GM21576 (cell line): ENCODE results near the gene PIEZO2.

Source experiments
- ATAC-seq: cut with Tn5 transposase; IDR thresholded peaks from one replicate; pipeline ENCODE4 v1.9.1; 2021; ENCODE audit warnings: mild to moderate bottlenecking, moderate library complexity; ENCODE audit not compliant: unreplicated experiment

Gene PIEZO2

DNA sequence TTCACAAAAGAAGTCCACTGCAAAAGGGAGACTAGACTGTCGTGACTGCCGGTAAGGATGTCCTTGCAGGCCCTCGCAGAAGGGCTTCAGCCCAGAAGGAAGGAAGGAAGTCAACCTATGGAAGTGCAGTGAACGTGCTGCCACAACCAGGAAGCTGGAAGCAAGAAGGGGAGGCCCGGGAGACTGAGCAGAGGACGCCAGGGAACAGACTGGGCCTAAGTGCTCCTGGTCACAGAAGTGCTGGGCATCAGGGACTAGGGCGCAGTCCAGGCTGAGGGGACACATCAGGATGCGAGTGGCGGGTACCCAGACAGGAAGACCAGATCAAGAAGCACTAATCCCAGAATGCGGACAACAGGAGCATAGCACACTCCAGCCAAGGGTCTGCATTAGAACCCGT is 78.8 kb downstream of the PIEZO2 start:
- no peak for ATAC-seq

DNA sequence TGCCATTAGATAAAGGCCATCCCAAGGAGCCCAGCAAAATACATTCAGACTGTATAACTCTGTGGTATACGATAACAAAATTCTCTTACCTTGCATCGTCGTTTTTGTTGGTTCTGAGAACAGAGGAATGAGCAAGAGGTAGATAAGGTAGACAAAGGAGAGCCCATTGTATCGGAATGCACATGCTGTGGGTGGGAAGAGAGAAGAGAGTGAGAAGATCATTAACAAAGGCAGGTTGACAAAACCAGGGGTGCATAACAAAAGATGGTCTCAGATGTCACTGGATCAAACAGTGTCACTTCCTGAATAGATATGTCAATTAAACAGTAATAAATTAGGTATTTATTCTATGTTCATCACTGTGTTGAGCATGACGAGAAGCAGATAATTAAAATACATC is 83.3 kb downstream of the PIEZO2 start:
- ATAC-seq, result no peak

DNA sequence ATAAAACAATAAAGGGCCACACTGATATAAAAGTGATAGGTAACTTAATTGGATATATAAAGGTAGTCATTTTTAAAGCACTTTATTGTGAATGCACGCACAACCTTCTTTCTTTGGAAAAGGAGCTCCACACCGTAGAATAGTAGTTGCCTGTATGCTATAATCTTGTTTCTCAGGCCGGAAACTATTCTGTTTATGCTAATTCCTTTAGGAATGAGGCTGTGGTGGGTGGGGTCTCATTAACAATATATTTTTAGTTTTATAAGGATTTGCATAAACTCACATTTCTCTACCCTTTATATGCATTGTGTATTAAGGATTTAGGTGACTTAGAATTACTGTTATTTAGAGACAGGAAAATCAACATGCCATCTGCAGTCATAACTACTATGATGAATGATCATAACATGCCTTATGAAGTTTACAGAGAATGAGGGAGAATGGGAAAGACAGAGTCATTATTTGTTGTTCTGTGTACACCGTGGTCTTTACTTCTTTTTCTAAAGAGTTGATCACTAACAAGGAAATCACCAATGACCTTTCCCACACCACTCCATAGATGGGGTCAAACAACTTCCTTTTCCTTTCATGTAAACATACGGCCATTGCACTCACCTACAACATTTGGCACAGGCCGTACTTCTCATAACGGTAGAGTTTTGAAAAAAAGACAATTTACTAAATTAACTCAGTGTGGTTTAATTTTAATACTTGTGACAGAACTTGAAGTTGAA is 84.5 kb downstream of the PIEZO2 start:
- ATAC-seq, result no peak

DNA sequence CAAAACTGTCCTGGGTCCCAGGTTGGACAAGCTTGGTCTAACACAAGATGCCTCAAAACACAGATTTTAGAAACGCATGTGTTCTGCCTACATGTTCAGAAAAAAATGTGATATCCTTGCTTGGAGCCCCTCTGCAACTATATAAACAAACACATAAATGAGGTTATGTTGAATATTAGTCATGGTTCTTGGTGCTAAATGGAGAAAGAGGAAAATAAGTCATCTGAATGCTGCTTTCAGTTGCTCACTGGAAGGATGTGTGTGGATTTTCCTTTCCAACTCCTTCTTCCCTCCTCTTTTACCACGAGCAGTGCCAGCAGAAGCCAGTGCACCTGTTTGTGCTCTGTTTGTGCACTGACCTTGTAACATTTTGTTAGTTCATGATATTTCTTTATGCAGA is 85.3 kb downstream of the PIEZO2 start:
- no peak for ATAC-seq

DNA sequence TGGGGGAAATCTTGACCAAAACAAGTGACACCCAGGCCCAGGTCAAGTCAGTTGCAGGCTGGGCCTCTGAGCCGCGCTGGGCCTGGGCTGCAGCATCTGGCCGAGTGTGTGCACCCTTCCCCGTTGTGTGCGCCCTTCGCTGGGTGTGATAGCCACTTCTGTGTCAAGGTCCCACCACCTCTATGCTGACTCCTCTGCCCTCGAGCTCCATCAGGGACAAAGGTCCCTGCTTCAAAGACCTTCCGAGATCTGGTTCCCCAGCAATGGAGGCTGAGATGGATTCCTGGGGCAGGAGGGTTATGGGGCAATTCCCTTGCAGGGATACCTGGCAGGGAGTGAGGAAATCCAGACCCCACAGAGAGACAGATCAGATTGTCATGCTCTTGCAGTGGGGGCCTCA is 93.6 kb downstream of the PIEZO2 start:
- no peak for ATAC-seq

DNA sequence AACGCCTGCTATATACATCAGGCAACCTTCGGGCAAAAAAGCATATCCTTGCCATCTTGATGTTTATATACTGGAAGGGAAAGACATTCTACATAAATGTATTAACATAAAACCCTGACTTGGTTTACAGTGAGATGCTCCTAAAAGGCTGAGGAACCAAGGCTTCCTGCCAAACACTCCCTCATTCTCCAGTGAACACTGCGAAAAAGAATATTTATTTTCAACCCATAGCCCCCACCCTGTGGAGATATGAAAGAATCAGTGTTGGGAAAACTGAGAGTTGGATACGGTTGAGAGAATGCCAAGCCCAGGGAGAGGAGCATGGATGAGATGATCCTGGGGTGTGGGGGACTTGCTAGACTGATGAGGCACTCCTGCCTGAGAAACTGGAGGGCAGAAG is 94.9 kb downstream of the PIEZO2 start:
- ATAC-seq, result no peak

DNA sequence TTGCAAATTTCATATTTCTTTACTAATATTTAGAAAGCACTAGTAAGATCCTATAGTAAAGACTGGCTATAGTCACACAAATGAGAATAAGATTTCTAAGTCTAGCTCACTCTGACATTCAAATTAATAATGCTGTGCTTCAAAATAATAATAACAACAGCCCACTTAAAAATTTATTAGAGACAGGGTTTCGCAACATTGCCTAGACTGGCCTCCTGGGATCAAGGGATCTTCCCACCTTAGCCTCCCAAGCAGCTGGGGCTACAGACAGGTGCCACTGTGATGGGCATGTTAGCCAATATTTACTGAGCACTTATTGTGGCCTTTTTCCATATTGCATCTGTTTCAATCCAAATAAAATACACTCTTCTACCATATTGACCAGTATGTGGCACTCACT is 96.1 kb downstream of the PIEZO2 start:
- no peak for ATAC-seq

DNA sequence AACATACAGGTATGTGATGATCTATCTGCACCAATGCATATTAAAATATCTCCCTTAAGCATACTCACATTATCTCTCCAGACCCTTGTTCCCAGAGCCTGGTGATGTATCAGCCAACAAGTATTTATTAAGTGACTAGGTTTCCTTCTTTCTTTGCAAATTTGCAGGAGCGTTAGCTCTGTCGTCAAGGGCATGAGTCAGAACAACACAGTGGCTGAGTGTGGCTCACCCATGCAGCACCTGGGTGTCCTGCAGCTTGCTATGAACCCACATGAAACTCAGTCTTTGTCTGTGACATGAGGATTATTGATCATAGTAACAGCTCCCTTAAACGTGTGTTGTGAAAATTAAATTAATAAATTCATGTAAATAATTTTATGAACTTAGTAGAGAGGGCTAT is 96.6 kb downstream of the PIEZO2 start:
- ATAC-seq, result no peak

DNA sequence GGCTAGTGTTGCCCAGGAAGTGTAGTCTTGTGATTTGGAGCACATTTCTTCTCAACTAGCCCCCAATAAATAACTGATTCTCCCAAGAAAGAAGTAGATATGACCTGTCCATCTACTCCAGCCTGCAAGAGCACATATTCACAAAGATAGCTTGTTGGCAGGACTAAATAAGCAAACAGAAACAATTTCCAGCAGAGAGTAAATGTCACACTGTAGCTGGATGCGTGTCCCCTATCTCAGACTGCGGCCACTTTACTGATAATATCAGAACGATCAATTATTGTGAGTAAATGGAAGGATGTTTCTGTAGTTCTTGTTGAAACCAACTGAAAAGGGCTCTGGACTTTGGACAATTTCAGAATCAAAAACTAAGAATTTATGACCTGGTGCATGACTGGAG is 97.9 kb downstream of the PIEZO2 start:
- no peak for ATAC-seq

DNA sequence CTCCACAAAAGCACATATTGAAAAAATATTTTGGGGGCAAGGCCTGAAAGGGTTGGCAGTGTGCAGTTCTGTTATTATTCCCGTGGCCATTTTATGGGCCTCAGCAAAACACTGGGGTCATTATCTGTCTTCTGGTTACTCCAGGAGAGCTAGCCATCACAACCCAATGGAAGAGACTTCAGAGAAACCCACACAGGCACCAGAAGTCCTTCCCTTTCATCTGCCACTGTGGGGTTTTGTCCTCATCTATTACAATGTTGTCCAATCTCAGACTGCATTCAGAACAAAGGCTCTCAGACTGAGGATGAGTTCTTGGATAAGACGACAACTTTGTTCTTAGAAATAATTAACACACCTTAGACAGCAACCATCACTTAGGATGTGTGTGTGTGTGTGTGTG is 98.4 kb downstream of the PIEZO2 start:
- no peak for ATAC-seq

DNA sequence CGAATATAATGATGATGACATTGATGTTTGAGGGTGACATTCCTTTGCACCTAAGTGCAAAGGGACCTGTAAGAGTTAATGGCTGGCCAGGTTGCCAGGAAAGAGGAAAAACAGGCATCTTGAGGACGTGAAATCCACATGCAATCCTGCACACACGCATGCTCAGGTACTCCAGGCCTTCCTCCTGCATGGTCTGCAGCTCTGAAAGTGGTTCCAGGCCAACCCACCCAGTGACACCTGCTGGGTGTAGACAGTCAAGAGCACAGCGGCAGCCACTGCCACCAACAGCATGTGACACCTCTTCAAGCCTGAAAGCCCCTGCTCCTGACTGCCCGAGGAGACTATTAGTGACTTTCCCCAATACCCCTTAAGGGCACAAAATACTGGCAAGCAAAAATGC is 101.6 kb downstream of the PIEZO2 start:
- ATAC-seq, result no peak

DNA sequence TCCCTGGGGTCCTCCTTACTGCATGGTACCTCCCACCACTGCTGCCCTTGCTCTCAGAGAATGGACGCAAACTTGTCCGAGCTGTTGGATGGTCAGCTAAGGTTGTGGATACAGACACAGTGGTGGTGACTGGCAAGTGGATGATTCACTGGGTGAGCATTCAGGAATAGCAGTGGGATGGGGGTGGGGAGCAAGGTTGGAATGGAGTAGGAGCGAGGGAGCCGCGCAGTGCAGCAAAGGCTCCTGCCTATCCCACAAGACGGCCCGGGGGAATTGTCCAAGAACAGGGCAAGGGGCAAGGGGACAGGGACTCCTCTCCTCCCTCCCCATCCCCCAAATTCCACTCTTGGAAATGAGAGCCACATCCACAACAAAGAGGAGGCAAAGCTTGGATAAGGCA is 102.2 kb downstream of the PIEZO2 start:
- ATAC-seq, result no peak

DNA sequence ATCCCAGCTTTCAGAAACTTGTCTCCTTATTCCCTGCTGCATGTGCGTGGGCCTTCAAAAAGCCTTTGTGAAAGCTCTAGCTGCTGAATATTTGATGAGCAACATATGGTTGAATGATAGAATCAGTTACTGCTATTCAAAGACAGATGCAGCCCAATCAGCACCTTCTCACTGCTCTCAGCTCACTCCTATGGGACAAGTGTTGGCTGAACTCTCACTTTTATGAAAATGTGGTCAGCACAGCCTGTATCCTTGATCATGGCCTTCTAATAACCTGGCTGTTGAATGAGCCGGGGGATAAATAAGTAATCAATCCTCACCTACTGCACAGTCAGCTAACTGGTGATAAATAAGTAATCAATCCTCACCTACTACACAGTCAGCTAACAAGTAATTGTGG is 103.2 kb downstream of the PIEZO2 start:
- no peak for ATAC-seq

DNA sequence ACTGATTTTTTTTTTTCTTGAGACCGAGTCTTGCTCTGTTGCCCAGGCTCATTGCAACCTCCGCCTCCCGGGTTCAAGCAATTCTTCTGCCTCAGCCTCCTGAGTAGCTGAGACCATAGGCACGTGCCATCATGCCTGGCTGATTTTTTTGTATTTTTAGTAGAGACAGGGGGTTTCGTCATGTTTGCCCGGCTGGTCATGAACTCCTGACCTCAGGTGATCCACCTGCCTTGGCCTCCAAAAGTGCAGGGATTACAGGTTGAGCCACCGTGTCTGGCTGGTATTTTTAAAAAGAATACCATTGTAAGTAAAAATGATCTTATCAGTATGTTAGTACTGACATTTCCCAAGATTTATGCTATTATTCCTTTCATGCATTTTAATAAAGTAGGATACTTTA is 105.7 kb downstream of the PIEZO2 start:
- no peak for ATAC-seq

DNA sequence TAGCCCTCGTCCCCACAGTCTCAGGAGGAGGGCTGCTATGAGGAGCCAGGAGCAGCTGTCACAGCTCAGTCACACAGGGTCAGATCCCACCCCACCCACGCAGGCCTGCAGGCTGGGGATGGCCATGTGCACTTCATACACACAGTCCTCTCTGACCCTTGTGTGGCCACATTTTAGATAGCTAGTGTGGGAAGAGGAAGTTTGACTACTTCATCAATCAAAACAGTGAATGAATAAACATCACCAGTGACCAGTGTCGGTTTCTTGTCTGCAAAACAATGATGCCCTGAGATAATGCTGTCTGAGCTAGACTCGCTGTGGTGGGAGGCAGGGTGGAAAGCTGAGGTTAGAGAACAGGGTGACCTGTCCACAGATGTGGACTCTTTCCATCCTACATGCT is 107.1 kb downstream of the PIEZO2 start:
- ATAC-seq, result no peak

DNA sequence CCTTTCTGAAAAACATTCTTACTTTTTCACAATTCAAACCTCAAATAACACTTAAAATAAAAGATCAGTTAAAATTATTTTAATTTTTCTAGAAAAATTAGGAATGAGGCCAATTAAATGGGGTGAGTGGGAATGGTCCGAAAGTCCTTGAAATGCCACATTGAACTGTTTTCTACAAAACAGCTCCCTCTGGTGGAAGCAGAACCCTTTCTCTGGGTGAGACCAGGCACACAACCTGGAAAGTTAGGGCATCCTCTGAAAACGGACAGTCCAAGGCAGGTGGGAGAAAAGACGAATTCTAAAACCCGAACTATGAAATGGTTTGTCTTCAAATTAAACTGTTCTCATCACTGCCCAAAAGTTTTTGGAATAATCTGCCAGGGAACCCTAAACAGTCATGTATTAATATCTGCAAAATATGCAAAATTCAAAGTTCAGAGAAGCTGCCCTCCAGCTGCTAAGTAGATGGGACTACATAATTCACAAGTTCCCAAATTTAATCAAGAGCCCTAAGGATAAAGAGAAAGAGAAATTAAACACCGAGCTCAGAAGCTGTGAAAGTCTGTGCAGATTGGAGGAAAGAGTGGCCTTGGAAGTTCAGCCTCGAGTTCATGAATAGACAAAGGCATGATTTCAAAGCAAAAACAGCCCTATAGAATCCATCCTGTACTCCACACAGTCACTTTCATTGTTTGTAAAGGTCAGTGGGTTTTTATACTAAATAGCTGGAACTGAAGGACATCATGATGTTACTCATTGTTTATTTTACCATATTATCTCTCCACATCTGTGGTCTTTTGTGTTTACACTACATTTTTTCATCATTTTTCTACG is 108.3 kb downstream of the PIEZO2 start:
- no peak for ATAC-seq

DNA sequence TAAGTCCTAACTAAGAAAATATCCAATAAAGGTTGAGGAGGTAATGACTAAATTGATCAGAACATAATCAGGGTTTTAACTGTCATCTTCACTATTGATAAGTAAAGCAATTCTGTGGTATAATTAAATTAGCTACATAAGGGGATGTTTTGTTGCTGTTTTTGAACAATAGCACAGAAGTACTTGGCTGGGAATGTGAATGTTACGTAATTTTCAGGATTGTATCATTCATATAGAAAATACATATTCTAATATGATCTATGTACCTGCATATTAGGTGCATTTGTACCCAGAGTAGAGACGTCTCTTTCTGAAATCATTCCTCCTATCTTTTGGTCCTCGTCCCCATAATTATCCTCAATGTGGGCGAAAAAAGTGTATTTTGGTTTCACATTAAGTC is 109.0 kb downstream of the PIEZO2 start:
- no peak for ATAC-seq

DNA sequence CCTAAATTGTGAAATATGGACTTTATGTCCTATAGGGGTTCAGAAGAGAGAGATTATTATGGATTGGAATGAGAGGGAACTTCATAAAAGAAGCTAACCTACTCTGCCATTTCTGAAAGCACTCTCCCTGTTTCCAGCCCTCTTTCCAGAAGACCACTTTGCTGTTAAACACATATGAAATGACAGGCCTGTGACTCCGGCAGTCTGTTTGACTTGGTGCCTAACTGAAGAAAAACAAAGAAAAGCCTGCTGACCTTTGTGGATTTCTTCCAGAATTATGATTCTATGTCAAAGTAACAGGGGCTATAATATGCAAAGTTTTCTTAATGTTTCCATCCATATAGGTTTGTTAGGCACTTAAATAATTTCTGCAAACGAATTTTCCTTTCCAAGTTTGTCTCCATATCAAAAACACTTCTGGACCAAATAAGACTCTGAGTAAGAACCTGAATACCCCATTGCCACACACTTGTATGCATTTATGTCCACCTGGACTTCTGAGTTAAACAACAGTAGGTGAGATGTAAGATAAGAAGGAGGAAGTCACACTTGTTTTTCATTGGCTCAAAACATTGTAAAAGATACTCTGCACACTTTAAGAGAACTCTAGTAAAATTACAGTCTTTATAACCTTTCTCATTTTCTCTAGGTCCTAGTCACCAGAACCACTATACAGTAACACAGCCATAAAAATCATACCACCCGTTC is 111.7 kb downstream of the PIEZO2 start:
- no peak for ATAC-seq

DNA sequence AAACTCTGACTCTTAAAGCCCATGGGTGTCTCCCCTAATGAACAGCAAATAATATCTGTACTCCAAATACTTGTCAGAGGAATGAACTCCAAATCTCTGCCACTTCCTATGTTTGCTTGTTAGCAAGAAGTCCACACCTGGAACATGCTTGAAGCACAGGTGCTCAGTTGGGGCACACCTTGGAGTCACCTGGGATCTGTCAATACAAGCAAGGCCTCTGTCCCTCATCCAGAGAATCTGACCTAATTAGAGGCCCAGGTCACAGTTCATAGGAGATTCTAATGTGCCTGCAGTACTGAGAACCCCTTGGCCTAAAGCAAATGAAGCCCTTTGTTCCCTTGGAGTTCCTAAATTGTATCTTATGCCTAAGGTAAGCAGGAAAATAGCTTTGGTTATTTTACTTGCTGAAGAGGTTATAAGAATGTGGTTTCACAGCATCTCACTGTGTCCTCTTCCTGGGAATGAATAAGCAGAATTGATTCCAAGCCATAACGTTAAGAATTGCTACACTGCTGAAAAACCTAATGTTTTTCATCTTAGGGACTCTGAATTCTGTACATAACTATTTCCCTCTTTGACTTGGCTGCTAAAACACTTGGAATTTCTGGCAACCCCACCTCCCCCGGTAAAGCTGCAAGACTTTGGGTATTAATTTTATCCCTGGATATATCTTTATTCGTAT is 113.4 kb downstream of the PIEZO2 start:
- no peak for ATAC-seq

DNA sequence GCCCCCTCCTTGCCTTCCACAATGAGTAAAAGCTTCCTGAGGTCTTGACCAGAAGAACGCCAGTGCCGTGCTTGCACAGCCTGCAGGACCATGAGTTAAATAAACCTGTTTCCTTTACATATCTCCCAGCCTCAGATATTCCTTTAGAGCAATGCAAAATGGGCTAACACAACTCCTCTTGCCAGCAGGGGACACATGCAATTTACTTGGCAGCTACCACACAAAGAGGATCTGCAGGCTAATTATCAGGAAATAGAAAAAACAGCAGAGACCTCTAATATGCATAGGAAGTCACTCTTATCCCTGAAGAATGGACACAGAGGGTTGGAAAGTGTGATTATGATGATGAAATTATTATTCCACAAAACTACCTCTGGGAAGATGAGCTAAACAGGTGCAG is 114.0 kb downstream of the PIEZO2 start:
- ATAC-seq, result no peak

DNA sequence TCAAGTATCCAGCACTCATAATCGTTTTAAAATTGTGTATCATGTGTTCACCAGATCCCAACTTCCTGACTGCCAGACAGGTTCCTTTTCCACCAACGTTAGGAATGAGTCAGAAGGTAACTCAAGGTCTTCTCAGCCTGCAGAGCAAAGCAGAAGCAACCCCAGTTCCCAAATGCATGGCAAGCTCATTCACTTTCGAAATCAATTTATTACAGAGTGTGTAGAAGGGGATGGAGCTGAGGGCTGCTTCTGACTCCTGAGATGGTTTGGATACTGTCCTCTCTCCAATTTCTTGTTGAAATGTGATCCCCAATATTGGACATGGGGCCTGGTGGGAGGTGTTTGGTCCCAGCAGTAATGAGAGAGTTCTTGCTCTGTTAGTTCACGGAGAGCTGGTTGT is 114.5 kb downstream of the PIEZO2 start:
- no peak for ATAC-seq
